ENCODE measurements around the gene FANCB.

The FANCB gene

GRCh38 chrX:14872851-14873675 is at the start of gene FANCB, which contains the start of gene MOSPD2:
FANCB (minus strand) TSS chrX:14873069; CDS start chrX:14865510, 7,559 bp downstream.
MOSPD2 (plus strand) TSS chrX:14873421; CDS start chrX:14873529, 108 bp downstream.
- DNase-seq: peak; percentile 94

- DNase-seq: no peak
These were observed 49.6 kb upstream of the FANCB start for GRCh38 chrX:14922437-14922836.

- DNase-seq: no peak
These were observed 47.3 kb upstream of the FANCB start for GRCh38 chrX:14920196-14920595.

DNA sequence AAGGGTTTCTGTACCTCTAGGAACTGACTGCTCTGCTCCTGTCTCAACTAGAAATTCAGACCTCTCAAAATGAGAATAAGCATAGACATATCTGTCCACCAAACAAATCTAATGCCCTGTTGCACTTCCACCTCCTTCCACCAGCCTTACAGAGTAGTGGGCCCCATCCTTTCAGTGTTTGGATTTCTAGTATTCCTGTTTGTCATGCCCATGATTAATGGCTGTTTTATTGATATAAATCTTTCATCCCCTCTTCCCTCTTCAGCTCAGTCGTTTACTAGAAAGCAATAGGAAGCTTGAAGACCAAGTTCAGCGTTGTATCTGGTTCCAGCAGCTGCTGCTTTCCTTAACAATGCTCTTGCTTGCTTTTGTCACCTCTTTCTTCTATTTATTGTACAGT is 46.5 kb upstream of the FANCB start:
- no peak for DNase-seq

GRCh38 chrX:14916017-14916674 is 43.3 kb upstream of the FANCB start:
- DNase-seq: no peak

DNA sequence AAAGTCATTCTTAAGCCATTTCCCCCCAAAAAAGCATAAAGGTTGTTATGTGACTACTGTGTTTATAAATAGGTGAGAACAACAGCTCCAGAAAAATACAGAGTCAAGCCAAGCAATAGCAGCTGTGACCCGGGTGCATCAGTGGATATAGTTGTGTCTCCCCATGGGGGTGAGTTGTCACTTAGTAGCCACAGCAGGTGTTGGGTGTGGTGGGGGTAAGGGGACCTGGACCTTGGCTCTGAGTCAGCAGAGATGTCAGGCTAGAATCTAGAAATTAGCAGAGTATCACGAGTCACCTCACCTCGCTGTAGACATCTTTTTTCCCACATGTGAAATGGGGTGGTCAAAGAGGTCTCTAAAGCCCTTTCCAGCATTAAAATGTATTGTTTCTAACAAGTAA is 42.7 kb upstream of the FANCB start:
- DNase-seq: no peak

- no peak for DNase-seq
These were observed 40.4 kb upstream of the FANCB start for GRCh38 chrX:14913241-14913640.

GRCh38 chrX:14903891-14904290 is 31.0 kb upstream of the FANCB start:
- no peak for DNase-seq

DNA sequence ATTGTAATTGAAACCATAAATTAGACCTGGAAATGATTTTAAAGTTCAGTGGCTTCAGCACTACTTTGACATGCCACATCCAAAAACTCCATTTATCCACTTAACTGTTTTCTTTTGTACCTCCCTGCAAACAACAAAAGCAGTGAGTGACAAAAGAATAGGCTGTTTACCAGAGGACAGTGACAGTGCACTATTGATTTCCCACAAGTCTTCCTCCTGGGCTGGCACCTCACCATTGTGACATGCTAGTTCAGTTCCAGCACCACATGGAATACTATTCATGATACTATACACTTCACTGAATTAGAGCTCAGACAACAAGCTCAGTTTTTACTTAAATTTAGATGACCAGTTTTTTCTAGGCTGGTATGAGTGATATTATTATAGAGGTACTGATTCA is 29.7 kb upstream of the FANCB start:
- no peak for DNase-seq

GRCh38 chrX:14899607-14900006 is 26.7 kb upstream of the FANCB start:
- DNase-seq: no peak

DNA sequence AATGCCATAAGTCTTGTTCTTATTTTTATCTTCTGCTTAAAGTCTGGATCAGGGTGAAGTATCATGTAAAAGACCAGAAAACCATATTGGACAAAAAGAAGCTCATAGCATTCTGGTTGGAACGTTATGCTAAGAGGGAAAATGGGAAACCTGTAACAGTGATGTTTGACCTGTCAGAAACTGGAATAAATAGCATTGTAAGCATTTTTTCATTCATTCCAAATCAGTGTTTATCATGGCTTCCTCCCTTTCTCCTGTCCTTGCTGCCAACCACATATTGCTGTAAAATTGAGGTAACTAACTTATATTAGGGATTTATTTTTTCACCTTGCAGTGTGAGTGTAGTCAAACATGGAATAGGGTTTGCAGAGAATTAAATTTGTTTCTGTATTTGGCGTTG is 24.2 kb upstream of the FANCB start:
- DNase-seq: no peak

GRCh38 chrX:14896273-14896672 is 23.4 kb upstream of the FANCB start:
- no peak for DNase-seq

DNA sequence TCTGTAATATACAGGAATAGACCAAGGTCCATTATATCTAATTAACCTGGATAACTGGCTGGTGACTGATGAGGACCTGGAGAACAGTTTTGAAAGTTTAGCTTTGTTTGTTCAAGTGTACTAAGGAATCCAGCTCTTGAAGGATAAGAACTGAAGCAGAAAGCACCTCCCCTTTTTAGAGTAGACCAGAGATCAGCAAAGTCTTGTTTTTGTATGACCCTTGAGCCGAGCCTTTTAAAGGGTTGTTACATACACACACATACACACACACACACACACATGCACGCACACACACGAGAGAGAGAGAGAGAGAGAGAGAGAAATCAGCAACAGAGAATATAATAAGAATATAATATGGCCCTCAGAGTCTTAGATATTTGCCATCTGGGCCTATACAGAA is 13.4 kb upstream of the FANCB start:
- no peak for DNase-seq

GRCh38 chrX:14884714-14885113 is 11.8 kb upstream of the FANCB start:
- DNase-seq: no peak

DNA sequence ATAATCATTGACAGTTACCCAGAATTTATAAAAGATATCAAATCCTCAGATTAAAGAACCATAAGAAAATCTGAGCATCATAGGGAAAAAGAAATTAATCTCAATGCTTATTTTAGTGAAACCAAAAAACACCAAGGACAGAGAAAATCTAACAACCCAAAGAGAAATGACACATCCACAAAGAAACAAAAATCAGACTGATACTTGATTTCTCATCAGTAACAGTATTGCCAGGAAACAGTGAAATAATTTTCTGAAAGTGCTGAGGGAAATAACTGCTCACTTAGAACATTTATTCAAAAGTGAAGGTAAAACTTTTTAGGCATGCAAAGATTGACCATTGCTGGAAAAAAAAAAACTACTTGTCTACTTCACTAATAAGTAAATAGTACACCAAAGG is 11.0 kb upstream of the FANCB start:
- no peak for DNase-seq

- no peak for DNase-seq
These were observed 2.8 kb upstream of the FANCB start for GRCh38 chrX:14875624-14876023.

DNA sequence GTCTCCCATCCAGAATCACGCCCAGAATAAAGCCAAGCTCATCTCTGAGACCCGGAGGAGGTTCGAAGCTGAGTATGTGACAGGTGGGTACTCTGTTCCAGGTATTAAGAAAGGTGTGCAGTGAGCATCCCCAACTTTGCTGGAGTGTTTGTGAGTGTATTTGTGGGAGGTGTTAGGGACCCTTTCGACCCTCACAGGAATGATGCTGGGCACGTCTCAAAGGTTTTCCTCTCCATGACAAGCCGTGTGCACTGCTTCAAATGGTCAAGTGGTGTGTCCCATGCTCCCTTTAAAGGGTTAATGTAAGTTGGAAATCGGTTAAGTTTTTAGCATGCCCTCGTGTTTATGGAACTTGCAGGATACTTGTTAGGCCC is 794 bp upstream of the FANCB start:
- DNase-seq: no peak

DNA sequence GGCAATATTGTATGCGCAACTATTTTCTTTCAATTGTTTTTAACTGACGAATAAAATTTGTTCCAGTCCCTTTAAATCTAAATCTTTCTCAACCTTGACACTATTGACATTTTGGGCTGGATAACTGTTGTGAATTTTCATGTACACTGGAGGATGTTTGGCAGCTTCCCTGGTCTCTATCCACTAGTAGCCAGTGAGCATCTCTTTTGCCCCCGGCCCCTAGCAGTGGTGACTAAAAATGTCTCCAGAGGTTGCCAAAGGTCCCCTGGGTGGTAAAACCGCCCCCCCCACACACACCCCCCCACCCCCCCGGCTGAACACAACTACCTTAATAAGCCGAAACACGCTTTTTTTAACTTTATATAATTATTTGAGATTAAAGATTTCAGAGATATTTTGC is 514 bp downstream of the FANCB start:
- no peak for DNase-seq

DNA sequence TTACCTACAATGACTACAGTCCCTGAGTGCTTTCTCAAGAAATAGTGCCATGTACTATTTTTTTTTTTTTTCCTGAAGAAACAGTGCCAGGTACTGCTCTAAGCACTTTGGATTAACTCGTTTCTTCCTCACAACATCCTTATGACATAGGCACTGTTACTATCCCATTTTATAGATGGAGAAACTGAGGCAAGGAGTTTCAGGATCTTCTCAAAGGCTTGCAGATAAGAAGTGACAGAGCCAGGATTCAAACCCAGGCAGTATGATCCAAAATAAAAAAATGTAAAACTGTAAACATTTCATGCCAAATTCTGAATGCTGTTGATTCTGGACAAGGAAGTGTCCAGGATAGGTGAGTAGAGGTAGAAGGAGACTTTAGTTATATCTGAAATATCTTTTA is 1.1 kb downstream of the FANCB start:
- no peak for DNase-seq

DNA sequence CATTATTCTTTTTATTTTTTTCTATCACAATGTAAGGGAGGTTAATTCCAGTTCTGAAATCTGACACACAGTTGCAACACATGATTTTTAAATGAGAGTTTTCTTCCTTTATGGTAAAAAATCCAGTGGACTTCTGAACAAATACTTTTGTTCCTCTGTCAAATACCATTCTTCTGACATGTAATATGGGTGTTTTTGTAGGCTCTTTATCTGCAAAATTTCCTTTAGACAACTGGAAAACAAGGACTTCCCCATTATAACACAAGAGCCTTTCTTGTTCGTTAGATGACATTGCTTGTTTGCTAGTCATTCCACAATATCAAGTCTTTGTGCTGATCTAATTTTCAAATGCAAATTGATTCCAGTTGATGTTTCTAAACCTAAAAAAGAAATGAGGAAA is 7.7 kb downstream of the FANCB start:
- DNase-seq: no peak

- no peak for DNase-seq
These were observed 8.2 kb downstream of the FANCB start for GRCh38 chrX:14864631-14865030.

GRCh38 chrX:14851526-14851925 is 21.3 kb downstream of the FANCB start:
- DNase-seq: no peak

DNA sequence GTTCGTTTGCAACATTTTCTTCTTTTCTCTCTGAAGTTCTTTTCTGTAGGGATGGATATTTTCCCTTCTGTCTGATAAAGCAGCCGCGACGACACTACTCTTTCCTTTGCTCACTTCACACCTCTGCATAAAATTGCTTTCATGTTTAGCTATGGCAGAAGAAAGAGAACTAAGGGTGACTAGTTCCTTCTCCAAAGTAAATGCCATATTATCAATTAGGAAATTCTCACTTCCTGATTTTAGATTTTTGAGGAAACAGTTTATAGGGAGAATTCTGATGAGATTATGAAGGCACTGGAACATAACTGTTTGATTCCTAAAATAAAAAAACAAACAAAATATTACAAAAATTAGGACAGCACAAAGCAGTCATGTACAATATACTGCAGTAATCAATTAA is 29.2 kb downstream of the FANCB start:
- no peak for DNase-seq

DNA sequence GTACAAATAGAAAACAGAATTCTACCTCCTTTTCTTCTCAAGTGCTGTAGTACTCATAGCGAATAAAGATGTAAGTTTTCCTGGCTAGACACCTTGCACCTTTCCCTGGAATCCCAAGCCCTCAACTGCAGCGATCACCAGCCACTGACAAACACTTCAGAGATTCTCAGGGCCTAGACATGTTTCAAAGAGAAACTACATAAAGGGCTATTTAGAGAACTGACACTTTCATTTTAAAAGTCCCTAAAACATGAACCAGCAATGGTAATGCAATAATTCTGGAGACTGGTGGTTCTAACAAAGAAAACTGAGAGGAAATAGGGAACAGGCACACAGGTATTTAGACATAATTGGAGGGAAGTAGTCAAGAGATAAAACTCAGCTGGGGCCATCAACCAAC is 35.7 kb downstream of the FANCB start:
- DNase-seq: no peak

- no peak for DNase-seq
These were observed 40.3 kb downstream of the FANCB start for GRCh38 chrX:14832586-14832985.

Data from stimulated activated naive CD4-positive, alpha-beta T cell treated with Interleukin-2 at 50 U/mL for 16 hours (primary cell).